Naive B cell (primary cell): ENCODE data around the gene USP40. TPM values are rescaled to one million over a fixed set of nuclear protein-coding genes. Genes with fewer than 3 reads are reported as not detected.

Source experiments
- polyA plus RNA-seq, 6 donors: library from polyadenylated mRNA; unstranded; fragments of 300-500 nt; fragmentation: Illumina TruSeq; gene quantifications; one replicate each; pipeline ENCODE4 v1.2.3, GENCODE V29; 2021; ENCODE audit warnings: low read depth in 6 of 6

USP40 gene
- polyA plus RNA-seq, 6 donors from 2014 or later = 4.7 to 11.1 (median 8.1) TPM

Other genes with a start within 250 kb of the USP40 start
- gene DGKD, start 212.3 kb downstream of the USP40 start, polyA plus RNA-seq = 100 to 1,000 TPM in 1 of 6 donors, 10 to 100 TPM in 5; 38.0 to 111 (median 67.7) TPM
- not detected for gene UGT1A8, start 50.9 kb upstream of the USP40 start, polyA plus RNA-seq
- not detected for gene UGT1A10, start 69.7 kb upstream of the USP40 start, polyA plus RNA-seq
- gene UGT1A9, start 105.1 kb upstream of the USP40 start, polyA plus RNA-seq = not detected
- not detected for gene UGT1A7, start 115.1 kb upstream of the USP40 start, polyA plus RNA-seq
- gene UGT1A6, start 126.1 kb upstream of the USP40 start, polyA plus RNA-seq = not detected
- gene UGT1A5, start 146.1 kb upstream of the USP40 start, polyA plus RNA-seq = not detected
- gene UGT1A4, start 152.0 kb upstream of the USP40 start, polyA plus RNA-seq = not detected
- not detected for gene UGT1A3, start 162.3 kb upstream of the USP40 start, polyA plus RNA-seq
- gene UGT1A1, start 193.5 kb upstream of the USP40 start, polyA plus RNA-seq = not detected
- gene MROH2A, start 211.5 kb upstream of the USP40 start, polyA plus RNA-seq = not detected